GM19023 (cell line): ENCODE results near the gene SORBS1.

Source experiments
- ATAC-seq: cut with Tn5 transposase; IDR thresholded peaks from one replicate; pipeline ENCODE4 v1.9.1; 2021; ENCODE audit warnings: mild to moderate bottlenecking, moderate library complexity; ENCODE audit not compliant: unreplicated experiment

Gene SORBS1

DNA sequence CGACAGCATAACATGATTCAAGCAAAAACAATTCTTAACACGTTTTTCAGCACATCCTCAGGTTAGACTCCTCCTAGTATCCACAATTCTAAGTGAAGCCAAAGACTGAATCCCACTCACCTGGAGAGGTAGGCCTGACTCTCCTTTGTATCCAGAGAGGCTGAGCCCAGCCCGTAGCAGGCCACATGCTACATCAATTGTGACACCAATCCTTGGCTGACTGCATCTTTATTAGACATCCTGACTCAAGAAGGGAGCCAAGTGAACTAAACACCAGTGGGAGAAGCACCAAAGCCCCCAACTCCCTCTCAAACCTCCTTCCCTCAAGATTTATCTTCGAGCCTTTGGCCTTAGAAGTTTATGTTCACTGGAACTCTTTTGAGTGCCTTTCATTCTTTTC lies 144.9 kb downstream of the SORBS1 start:
- ATAC-seq, result no peak

DNA sequence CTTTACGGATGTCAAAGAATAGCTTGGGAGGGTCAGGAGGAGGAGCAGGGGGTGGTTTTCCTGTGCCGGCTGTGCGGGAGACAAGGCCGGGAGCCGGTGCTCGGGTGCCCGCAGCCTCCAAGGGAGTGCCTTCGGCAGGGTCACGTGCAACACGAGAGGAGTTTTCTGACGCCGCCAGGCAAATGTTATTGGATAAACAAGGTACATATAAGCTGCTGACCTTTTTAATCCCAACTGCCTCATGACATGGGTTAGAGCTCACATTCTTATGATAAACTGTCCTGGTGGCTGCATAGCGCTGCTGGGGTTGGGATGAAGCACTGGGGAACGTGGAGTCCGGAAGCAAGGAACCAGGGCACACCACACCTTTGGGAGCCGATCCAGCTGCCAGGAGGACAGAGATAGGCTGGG lies 145.5 kb downstream of the SORBS1 start:
- no peak for ATAC-seq

DNA sequence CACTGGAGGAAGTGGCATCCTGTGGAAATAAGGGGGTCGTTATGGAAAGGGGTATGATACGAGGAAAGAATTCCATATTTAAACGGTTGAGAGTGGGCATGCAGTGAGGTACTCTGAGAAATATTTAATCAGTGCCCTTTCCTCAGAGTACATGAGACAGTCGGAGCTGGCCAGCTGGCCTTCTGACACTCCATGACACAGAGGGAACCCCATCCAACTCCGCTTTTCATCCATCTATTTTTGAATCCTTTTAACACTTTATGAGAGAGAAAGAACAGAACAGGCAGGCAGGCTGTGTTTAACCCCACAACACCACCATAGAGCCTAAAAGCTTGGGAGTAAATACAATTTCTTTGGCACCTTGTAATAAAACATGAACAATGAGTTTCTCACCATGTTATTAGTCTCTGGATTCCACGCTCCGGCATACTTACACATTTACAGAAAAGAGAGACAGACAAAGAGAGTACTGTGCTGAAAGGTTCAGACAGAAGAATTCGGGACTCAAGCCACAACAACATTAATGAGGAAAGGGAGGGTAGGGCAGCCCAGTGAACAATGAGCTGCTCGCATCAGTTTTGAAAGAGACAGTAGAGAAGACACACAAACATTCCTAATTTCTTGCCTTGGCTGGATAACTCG lies 146.2 kb downstream of the SORBS1 start:
- ATAC-seq, result no peak

DNA sequence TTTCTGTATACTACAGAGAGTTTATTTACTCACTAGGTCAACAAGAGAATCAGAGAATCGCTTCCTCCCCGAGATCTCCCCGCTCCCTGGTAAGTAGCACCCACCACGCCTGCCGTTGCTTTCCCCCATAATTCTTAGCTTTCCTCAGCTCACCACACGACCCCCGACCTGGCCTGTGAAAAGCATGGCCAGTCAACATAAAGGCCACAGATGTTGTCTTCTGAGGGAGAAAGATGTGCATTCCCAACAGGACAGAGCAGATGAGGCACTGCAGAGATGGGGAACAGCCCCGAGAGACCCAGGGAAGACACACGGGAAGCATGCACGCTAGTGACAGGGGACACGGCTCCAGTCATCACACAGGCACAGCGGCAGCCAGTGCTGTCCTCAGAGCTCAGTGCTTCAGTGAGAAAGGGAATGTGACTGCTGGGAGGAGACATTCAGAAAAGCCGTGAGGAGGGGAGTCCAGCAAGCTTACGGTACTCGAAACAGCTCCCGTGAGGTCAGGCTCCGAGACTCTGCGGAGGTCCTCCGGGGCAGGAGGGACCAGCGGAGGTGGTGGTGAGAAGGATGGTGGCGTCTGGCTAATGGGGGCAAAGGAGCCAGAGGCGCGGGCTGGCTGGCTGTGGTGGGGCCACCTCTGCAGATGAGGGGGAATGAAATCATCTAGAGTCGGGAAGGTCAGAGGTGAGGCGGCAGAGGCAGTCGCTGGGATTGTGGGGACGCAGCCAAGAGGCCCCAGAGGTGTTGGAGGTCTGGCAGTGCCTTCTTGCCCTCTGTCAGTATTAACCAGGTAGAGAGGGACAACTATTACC lies 146.9 kb downstream of the SORBS1 start:
- ATAC-seq, result no peak

DNA sequence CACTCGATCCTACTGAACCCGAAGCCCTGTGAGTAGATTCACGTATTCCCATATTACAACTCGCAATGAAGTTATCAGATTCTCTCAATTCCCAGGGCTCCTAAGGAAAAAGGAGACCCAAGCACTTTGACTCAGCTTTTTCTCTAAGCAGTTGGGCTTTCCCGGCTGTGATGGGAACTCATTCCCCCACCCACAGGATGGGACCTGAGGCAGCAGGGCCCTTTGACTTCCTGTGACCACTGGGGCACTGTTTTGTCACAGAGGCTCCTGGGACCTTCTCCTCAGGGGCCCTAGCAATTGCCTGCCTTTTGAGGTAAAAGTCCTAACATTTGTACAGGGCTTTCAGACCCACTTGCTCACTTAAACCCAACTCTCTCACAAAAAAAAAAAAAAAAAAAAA lies 147.6 kb downstream of the SORBS1 start:
- ATAC-seq, result no peak

DNA sequence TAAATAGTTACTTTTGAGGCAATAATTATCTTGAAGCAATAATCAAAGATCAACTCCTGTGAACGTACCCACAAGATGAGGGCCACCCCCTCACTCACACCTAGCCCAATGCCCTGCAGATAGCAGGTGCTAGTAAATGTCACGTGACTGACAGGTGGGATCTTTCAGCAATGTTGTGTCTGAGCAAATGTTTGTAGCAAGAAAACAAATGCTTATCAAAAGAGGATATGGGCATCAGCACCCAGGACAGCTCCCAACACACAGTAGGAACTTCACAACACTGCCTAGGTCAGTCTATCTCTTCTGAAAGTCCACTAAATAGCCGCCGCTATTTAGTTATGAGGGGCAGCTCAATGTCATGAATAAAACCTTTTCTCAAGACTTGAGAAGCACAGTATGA lies 149.5 kb downstream of the SORBS1 start:
- ATAC-seq, result no peak

DNA sequence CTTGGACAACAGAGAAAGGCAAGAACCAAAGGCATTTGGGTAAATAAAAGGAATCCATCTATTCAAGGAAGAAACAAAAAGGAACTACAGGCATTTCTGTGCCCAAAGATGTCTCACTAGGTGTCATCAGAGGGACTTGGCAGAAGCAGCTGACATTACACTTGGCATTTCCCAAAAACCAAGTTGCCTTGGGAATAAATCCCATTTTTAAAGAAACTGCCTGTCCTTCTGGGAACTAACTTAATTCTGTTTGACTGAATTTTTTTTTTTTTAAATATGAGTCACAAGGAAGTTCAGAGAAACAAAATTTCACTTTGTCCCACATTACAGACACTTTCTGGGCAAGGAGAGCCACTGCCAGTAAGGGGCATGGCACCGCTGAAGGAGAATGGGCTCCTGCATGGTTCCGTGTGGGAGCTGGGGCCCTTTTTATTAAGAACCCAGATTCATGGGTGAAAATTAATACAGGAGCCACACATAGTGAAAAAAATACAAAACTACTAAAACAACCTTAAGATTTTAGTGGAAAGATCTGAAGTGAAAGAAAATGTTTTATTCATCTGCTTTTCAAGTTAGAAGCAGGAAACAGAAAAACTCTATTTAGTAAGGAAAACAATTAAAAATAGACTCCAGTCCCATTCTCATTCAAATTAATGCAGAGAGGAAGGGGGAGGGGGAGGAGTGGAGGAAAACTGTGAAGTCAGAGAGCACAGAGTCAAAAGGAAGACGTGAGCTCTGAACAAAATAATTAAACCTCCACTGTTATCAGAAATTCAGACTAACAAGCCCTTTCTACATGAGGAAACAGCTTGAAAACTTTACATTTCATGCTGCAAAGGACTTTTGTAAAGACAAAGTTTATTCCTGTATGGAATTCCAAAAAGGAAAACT lies 151.9 kb downstream of the SORBS1 start:
- no peak for ATAC-seq

DNA sequence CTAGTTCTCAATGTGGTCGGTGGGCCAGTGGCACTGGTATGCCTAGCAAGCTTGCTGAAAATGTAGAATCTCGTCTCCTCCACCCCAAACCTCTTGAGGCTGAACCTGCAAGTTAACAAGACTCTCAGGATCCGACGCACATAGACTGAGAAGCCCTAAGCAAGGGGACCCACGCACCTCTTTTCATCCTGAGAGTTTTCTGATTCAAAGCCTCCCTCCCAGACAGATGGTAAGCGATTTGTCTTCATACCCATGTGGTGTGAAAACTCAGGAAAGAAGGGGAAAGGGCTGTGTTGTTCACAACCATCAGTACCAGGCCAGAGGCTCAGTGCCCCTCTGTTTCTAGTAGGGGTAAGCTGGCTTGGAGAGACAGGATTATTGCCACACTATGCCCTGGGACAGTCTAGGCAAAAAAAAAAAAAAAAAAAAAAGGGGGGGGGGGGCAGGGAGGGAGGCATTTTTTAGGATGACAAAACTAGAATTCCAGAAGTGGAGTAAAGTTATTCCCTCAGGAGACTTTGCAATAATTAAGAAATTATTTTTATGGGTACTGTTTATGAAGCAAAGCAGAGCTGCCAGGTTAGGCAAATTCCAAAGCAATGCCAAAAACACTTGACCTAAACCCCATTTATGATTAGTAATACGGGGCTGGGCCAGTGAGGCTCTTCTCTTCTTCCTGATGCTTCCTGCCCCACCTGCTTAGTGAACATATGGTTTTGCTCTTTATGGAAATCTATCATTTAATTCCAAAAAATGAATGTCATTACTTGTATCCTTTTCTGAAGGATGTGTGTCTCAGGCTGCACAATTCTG lies 152.8 kb downstream of the SORBS1 start:
- ATAC-seq, result no peak

DNA sequence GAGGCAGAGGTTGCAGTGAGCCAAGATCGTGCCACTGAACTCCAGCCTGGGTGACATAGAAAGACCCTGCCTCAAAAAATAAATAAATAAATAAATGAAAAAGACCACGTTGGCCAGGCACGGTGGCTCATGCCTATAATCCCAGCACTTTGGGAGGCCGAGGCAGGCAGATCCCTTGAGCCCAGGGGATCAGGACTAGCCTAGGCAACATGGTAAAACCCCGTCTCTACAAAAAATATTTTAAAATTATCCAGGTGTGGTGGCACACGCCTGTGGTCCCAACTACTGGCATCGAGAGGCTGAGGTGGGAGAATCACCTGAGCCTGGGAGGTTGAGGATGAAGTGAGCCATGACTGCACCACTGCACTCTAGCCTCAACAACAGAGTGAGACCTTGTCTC lies 153.6 kb downstream of the SORBS1 start:
- no peak for ATAC-seq

DNA sequence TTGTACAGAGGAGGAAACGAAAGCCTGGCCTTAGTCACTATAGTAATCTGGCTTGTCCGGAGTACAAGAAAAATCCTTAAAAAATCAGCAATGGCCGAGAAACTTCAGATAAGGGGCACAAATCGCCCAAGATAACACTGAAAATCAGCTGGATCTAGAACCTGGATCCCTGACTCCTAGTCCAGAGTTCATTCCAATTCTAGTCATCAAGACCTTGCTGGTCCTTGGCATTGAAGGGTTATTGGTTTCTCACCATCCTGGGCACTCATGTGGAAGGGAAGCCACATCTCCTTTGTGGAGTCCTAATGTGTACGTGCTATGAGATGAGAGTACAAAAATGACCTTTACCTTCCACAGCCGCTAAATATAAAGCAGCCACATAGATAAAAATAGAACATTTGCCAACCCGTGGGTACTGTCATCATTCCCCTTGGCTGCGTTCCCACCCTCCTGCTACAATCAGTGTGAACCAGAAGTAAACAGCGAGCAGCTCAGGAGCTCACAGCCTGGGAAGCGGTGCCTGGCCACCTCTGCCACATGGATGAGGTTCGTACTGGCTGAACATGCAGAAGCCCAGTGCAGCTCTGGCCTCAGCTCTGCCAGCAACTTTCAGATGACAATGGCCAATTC lies 154.4 kb downstream of the SORBS1 start:
- ATAC-seq, result no peak

DNA sequence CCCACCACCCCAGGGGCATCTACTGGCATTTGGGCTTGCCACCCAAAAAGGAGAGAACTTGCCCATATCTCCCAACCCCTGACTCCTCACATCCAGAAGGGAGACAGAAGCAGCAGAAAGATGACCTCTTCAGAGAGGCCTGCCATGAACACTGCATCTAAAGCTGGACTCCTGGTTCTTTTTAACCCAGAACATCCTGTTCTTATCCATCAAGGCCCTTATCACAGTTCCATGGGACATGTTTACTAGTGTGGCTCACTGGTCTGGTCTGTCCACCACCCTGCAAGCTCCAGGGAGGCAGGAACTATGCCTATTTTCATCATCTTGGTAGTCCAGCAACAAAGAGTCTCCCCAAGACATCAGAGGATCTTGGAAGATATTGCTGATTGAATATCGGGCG lies 155.5 kb downstream of the SORBS1 start:
- ATAC-seq, result no peak

DNA sequence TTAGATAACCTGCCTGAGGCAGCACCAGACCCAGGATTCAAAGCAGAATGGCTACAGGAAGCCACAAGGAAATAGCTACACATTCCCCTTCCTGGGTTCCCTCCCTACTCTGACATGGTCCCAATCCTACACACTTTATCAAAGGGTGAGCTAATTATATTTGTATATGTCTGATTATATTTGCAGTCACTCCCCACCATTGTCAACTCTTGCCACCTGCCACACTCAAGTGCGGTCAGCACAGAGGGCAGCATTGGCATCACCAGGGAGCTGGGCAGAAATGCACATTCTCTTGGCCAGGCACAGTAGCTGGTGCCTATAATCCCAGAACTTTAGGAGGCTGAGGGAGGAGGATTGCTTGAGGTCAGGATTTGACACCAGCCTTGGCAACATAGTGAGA lies 156.3 kb downstream of the SORBS1 start:
- no peak for ATAC-seq

DNA sequence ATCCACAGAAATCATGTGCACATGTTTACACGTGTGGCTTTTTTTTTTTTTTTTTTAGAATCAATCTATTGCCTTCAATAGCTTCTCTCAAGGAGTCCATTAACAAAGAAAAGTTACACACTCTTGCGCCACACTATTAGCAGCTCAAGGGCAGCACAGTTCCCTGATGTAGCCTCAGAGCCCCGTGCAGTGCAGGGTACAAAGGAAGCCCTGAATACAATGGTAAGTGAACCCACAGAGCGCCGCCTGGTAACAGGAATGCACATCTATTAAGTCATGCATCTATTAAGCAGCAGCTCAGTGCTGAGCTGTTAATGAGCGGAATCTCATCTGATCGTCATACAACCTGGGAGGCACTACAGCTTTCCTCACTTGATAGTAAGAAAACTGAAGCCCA lies 156.7 kb downstream of the SORBS1 start:
- no peak for ATAC-seq

DNA sequence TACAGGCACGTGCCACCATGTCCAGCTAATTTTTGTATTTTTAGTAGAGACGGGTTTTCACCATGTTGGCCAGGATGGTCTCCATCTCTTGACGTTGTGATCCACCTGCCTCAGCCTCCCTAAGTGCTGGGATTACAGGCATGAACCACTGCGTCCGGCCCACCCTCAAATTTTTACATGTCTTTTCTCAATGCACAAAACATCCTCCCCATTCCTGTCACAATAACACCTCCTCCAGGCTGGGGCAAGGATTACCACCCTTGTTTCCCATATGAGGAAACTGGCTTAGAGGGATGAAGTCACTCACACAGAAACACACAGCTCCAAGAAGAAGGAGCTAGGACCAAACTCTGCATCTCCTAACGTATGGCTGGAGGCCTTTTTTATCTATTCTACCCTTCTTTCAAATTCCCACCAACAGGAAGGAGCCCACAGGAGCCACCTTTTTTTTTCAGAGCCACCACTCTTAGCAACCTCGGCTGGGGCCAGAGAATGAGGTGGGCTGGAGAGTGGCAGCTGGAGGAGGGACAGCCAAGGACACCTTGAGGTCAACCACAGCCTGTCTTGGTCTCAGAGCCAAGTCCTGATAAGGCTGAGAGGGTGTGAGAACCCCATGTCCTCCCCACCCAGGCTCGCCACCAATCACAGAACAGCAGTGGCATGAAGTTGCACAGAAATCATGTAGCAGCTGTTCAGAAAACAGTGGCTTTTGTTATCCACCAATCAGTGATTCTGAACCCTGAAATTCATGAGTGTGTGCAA lies 157.3 kb downstream of the SORBS1 start:
- ATAC-seq, result no peak

DNA sequence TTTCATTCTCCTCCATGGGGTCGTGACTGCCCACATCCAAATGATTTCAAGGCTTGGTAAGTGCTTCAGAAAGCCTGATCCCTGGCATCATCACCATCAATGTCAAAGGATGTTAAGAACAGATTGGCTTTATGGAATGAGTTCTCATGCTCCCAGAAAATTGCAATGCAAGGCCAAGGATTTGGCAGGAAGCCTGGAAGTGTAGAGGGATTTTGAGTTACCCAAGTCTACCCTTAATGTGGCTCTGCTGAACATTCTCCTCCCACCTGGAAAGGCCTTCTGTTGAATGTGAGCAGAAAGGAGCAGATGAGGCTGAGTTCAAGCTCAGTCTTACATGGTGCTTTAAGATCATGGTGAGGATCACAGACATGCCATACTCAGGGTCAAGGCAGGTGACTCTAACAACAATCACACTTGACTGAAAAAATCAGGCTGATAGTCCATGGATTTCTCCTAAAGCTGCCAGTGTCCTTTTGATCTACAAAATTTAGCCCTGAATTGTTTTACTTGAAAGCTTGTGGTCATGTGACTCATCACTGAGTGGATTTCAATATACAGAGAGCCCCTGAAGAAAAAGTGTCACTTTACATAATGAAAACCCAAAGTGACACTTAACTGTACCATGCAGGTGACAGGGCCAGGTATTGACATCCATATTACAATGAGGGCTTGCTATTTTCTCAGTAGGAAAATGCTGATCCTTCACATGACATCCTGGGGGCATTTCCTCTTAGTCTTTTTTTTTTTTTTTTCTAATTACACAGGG lies 159.3 kb downstream of the SORBS1 start:
- ATAC-seq, result no peak

DNA sequence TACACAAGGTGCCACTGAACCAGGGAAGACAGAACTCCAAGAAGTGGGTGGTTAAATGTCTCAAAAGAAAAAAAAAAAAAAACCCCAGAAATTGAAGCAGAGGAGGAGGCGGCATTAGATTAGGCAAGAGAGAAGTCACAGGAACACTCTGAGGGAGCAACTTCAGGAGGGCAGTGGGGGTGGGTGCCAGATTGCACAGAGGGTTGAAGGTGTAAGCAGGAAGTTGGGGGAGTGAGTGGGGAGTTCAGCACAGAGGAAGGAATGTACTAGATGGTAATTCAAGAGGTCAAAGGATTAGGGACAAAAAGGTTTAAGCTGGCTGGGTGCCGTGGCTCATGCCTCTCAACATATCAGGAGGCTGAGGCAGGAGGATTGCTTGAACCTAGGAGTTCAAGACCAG lies 160.4 kb downstream of the SORBS1 start:
- no peak for ATAC-seq

DNA sequence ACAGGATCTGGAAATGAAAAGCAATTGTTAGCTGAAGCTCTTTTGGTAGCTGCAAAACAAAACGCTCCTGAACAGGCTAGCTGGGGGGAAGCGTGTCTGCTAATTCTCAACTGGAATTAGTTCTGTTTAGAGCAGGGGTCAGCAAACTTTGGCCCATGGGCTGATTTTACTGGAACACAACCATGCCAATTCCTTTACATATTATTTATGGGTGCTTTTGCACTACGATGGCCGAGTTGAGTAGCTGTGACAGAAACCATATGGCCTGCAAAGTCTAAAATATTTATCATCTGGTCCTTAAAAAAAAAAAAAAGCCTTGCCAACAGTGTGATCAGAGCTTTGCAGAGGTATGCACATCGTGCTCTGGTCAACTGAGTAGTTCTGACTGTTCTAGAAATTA lies 162.0 kb downstream of the SORBS1 start:
- ATAC-seq, result no peak

DNA sequence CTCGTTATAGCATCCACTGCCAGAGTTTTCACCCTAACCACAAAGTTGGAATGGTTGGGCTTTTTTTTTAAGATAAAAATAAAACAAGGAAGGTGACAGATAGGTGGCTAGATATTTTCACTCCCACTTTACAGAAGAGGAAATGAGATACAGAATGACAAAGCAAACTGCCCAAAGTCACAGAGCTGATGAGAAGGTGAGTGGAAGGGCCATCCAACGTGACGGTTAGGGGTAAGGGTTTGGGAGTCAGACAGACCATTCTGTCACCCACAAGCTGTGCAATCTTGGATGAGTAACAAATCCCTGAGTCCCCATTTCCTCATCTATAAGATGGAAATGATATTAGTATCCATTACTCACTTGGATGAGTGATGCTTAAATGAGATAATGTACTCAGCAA lies 163.4 kb downstream of the SORBS1 start:
- no peak for ATAC-seq

DNA sequence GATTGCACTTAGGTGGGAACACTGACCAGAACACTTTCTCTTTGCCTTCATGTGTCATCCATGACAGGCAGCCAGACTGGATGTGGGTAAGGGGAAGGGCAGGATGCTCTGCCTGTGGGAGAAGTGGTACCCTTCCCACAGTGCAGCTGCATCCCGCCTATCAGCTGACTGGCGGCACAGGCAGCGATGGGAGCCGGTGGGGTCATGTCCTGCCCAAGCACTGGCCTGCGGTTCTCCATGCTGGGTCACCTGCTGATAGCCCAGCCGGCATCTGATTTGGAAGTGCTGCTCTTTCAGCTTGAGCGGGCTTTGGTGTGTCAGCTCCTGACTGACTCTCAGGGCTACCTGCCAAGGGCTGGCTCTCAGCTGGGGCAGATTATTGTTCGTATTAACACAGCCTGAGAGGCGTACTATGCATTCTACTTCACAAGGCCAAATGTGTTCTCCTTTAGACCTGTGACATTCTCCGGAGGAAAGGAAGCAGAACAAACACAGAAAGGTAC lies 165.2 kb downstream of the SORBS1 start:
- ATAC-seq, result no peak
